H1 (cell line): Measurements from ENCODE around the gene PPP1R9A. TPM values are rescaled to one million over a fixed set of nuclear protein-coding genes. Genes with fewer than 3 reads are reported as not detected.

Experiments used
- CTCF ChIA-PET: fragments of 300-600 bp; sonication (Branson Sonifier 250); formaldehyde crosslinking; loops from one replicate; lab custom pipeline; 2021; ENCODE audit not compliant: partially characterized antibody; lab: Charles Lee
- POLR2A ChIA-PET: fragments of 300-600 bp; sonication (Branson Sonifier 250); formaldehyde crosslinking; loops from one replicate; lab custom pipeline; 2021; ENCODE audit warnings: inconsistent platforms; ENCODE audit not compliant: partially characterized antibody; lab: Charles Lee
- DNase-seq, 2 experiments: peaks; one replicate each; pipeline versions ENCODE4 v3.0.0 to v3.0.0-alpha.2; 2010 to 2022; ENCODE audit warnings: low spot score in 2 of 2, low read depth in 1 of 2, mixed read lengths in 1 of 2
- FAIRE-seq: peaks from 2 replicates; lab custom pipeline; 2011; peaks lifted over from hg19 to GRCh38; lab: Jason Lieb, UNC
- H2AFZ ChIP-seq: 2 replicates; pipeline ENCODE4 v1.8.1; 2012; ENCODE audit warnings: low read length, inconsistent platforms
- H2AK5ac ChIP-seq: 2 replicates; pipeline ENCODE4 v1.6.1; 2013; ENCODE audit warnings: low read depth, low read length
- H2BK120ac ChIP-seq: replicated peaks from 2 replicates; pipeline ENCODE3; 2013; ENCODE audit warnings: low read depth, low read length, inconsistent platforms
- H2BK12ac ChIP-seq: 2 replicates; pipeline ENCODE4 v1.6.1; 2013; ENCODE audit warnings: low read depth, low read length
- H2BK15ac ChIP-seq: 2 replicates; pipeline ENCODE4 v1.6.1; 2013; ENCODE audit warnings: low read length
- H2BK20ac ChIP-seq: 2 replicates; pipeline ENCODE4 v1.6.1; 2013; ENCODE audit warnings: low read length
- H2BK5ac ChIP-seq: 2 replicates; pipeline ENCODE4 v1.6.1; 2013; ENCODE audit warnings: low read depth, low read length
- H3K14ac ChIP-seq: 2 replicates; pipeline ENCODE4 v1.6.1; 2013; ENCODE audit warnings: inconsistent platforms; ENCODE audit not compliant: insufficient read length
- H3K18ac ChIP-seq: 2 replicates; pipeline ENCODE4 v1.6.1; 2013; ENCODE audit warnings: low read length; ENCODE audit errors: extremely low read depth
- H3K23ac ChIP-seq: 2 replicates; pipeline ENCODE4 v1.6.1; 2013; ENCODE audit warnings: inconsistent platforms; ENCODE audit not compliant: insufficient read length
- H3K23me2 ChIP-seq: 2 replicates; pipeline ENCODE4 v1.6.1; 2013; ENCODE audit warnings: low read depth, low read length
- H3K27ac ChIP-seq: 2 replicates; pipeline ENCODE4 v1.6.1; 2011; ENCODE audit warnings: low read depth, low read length, inconsistent platforms
- H3K27me3 ChIP-seq, 4 experiments: replicated peaks in 1 of 4; 1 replicate in 1 of 4; 2 replicates in 3 of 4; pipeline versions ENCODE4 v1.6.1 to v1.8.1; 2011 to 2013; ENCODE audit warnings: low read length in 3 of 4, mild to moderate bottlenecking in 3 of 4, inconsistent platforms in 2 of 4, mixed read lengths in 2 of 4, moderate library complexity in 1 of 4; ENCODE audit not compliant: control insufficient read depth in 3 of 4, insufficient read depth in 3 of 4; ENCODE audit errors: extremely low read depth in 1 of 4
- H3K36me3 ChIP-seq, 4 experiments: 2 replicates each; pipeline versions ENCODE4 v1.6.1 to v1.8.1; 2011 to 2013; ENCODE audit warnings: mild to moderate bottlenecking in 4 of 4, low read length in 3 of 4, moderate library complexity in 2 of 4, control low read depth in 1 of 4, inconsistent platforms in 1 of 4; ENCODE audit not compliant: insufficient read depth in 4 of 4, control insufficient read depth in 2 of 4
- H3K4ac ChIP-seq: replicated peaks from 2 replicates; pipeline ENCODE3; 2013; ENCODE audit warnings: low read length, low read depth, mixed read lengths, inconsistent platforms; ENCODE audit not compliant: insufficient read length
- H3K4me1 ChIP-seq, 4 experiments: replicated peaks in 1 of 4; 1 replicate in 1 of 4; 2 replicates in 3 of 4; pipeline versions ENCODE4 v1.6.1 to v1.8.1; 2011 to 2013; ENCODE audit warnings: low read length in 3 of 4, inconsistent platforms in 2 of 4, mixed read lengths in 1 of 4; ENCODE audit not compliant: insufficient read depth in 4 of 4, control insufficient read depth in 3 of 4
- H3K4me2 ChIP-seq, 2 experiments: 2 replicates each; pipeline versions ENCODE4 v1.6.1 to v1.8.1; 2011 to 2013; ENCODE audit warnings: low read depth in 2 of 2, low read length in 2 of 2, control low read depth in 1 of 2, inconsistent platforms in 1 of 2, mild to moderate bottlenecking in 1 of 2; ENCODE audit not compliant: insufficient read depth in 1 of 2
- H3K4me3 ChIP-seq, 4 experiments: fragments of 200-600, 300-600 bp in 1 of 4; sonication (generic), shearing (Covaris generic), sonication (Bioruptor Twin) in 1 of 4; 2 replicates each; pipeline versions ENCODE4 v1.5.1 to v1.8.1; 2011 to 2016; ENCODE audit warnings: low read length in 4 of 4, low read depth in 3 of 4, control low read depth in 2 of 4, inconsistent platforms in 2 of 4, mild to moderate bottlenecking in 2 of 4, mixed read lengths in 1 of 4, moderate library complexity in 1 of 4; ENCODE audit not compliant: insufficient read depth in 2 of 4; ENCODE audit errors: extremely low read depth in 1 of 4
- H3K56ac ChIP-seq: replicated peaks from 2 replicates; pipeline ENCODE3; 2013; ENCODE audit warnings: low read depth, mild to moderate bottlenecking, mixed read lengths, low read length, inconsistent platforms; ENCODE audit not compliant: insufficient read length
- H3K79me1 ChIP-seq: 2 replicates; pipeline ENCODE4 v1.6.1; 2013; ENCODE audit warnings: low read depth, low read length, control low read depth
- H3K79me2 ChIP-seq, 2 experiments: 2 replicates each; pipeline versions ENCODE4 v1.6.1 to v1.8.1; 2012 to 2013; ENCODE audit warnings: low read length in 2 of 2, mild to moderate bottlenecking in 2 of 2, inconsistent platforms in 1 of 2; ENCODE audit not compliant: insufficient read depth in 2 of 2, control insufficient read depth in 1 of 2
- H3K9ac ChIP-seq, 4 experiments: replicated peaks in 1 of 4; 1 replicate in 1 of 4; 2 replicates in 3 of 4; pipeline versions ENCODE4 v1.6.1 to v1.8.1; 2011 to 2013; ENCODE audit warnings: low read depth in 3 of 4, low read length in 3 of 4, control low read depth in 2 of 4, mild to moderate bottlenecking in 2 of 4, moderate library complexity in 2 of 4, inconsistent platforms in 1 of 4; ENCODE audit errors: extremely low read depth in 1 of 4
- H3K9me3 ChIP-seq, 2 experiments: 2 replicates each; pipeline versions ENCODE4 v1.6.1 to v1.8.1; 2012 to 2013; ENCODE audit warnings: mild to moderate bottlenecking in 2 of 2, moderate library complexity in 2 of 2, control low read depth in 1 of 2, inconsistent platforms in 1 of 2, low read depth in 1 of 2, low read length in 1 of 2, mixed read lengths in 1 of 2; ENCODE audit not compliant: insufficient read depth in 2 of 2
- H4K20me1 ChIP-seq, 2 experiments: replicated peaks in 1 of 2; 2 replicates each; pipeline versions ENCODE3 to v1.8.1; 2011 to 2013; ENCODE audit warnings: inconsistent platforms in 2 of 2, low read length in 2 of 2, mild to moderate bottlenecking in 1 of 2; ENCODE audit not compliant: insufficient read depth in 2 of 2, control insufficient read depth in 1 of 2
- H4K5ac ChIP-seq: 2 replicates; pipeline ENCODE4 v1.6.1; 2013; ENCODE audit warnings: low read length, low read depth, mixed read lengths, inconsistent platforms; ENCODE audit not compliant: insufficient read length
- H4K8ac ChIP-seq: 2 replicates; pipeline ENCODE4 v1.8.0; 2013; ENCODE audit warnings: mild to moderate bottlenecking, moderate library complexity, low read length, inconsistent platforms; ENCODE audit not compliant: insufficient read depth; ENCODE audit errors: extremely low read depth
- H4K91ac ChIP-seq: replicated peaks from 2 replicates; pipeline ENCODE3; 2013; ENCODE audit warnings: low read length, mixed read lengths, inconsistent platforms; ENCODE audit not compliant: insufficient read length
- CREB1 ChIP-seq: IDR thresholded peaks from 2 replicates; pipeline ENCODE4 v1.6.1; 2012; ENCODE audit warnings: inconsistent platforms
- FOSL1 ChIP-seq: IDR thresholded peaks from 2 replicates; pipeline ENCODE4 v1.6.1; 2011; ENCODE audit warnings: mild to moderate bottlenecking, low read depth, low read length, moderate library complexity; ENCODE audit not compliant: insufficient read depth
- GTF2F1 ChIP-seq: IDR thresholded peaks from 2 replicates; pipeline ENCODE4 v1.6.1; 2012; ENCODE audit warnings: low read depth, low read length, improper control_type of control experiment, borderline replicate concordance
- HDAC2 ChIP-seq, 2 experiments: fragments of 300-600 bp in 1 of 2; sonication (generic) in 1 of 2; IDR thresholded peaks; 2 replicates each; pipeline ENCODE4 v1.6.1; 2011 to 2012; ENCODE audit warnings: low read depth in 2 of 2, low read length in 2 of 2, mild to moderate bottlenecking in 2 of 2, moderate library complexity in 2 of 2, borderline replicate concordance in 1 of 2, inconsistent platforms in 1 of 2
- KDM5A ChIP-seq: fragments of 200-600 bp; IDR thresholded peaks from 2 replicates; pipeline ENCODE4 v1.7.1; 2012; ENCODE audit warnings: mild to moderate bottlenecking, low read length, inconsistent platforms, mixed read lengths
- NANOG ChIP-seq: IDR thresholded peaks from 2 replicates; pipeline ENCODE4 v1.6.1; 2011; ENCODE audit warnings: low read length, low read depth, mild to moderate bottlenecking, inconsistent platforms; ENCODE audit not compliant: insufficient read depth, poor library complexity, severe bottlenecking
- RBBP5 ChIP-seq: IDR thresholded peaks from 2 replicates; pipeline ENCODE4 v1.7.1; 2012; ENCODE audit warnings: low read depth, mild to moderate bottlenecking, inconsistent platforms, low read length, moderate library complexity, borderline replicate concordance
- RNF2 ChIP-seq: fragments of 200-900, 300-1000 bp; sonication (generic); IDR thresholded peaks from 2 replicates; pipeline ENCODE4 v1.7.1; 2016; ENCODE audit warnings: borderline replicate concordance, low read depth, mild to moderate bottlenecking, antibody characterized with exemption, low read length; ENCODE audit not compliant: poor library complexity, severe bottlenecking; ENCODE audit errors: missing control alignments
- SP2 ChIP-seq: IDR thresholded peaks from 2 replicates; pipeline ENCODE4 v1.6.1; 2012; ENCODE audit warnings: mild to moderate bottlenecking, low read length, inconsistent platforms
- TAF7 ChIP-seq: optimal IDR thresholded peaks from 2 replicates; pipeline ENCODE3; 2011; ENCODE audit warnings: low read depth, mild to moderate bottlenecking, inconsistent platforms, low read length, moderate library complexity, borderline replicate concordance
- WGBS, 2 experiments: shearing (Covaris generic) in 1 of 2; methylation state at CpG; one replicate each; pipeline versions ENCODE4 v1.1.6 to v1.1.7; 2013 to 2015; ENCODE audit warnings: low lambda C conversion rate in 2 of 2, mixed read lengths in 2 of 2, inconsistent platforms in 1 of 2, low coverage in 1 of 2, missing lambda C conversion rate in 1 of 2; ENCODE audit not compliant: insufficient replicate concordance in 2 of 2, insufficient coverage in 1 of 2, insufficient read length in 1 of 2; ENCODE audit errors: extremely low coverage in 1 of 2, missing lambda C conversion rate in 1 of 2; 5-methylcytosine and 5-hydroxymethylcytosine counted together
- polyA plus RNA-seq, 7 experiments: library from polyadenylated mRNA; depleted of rRNA in 3 of 7; stranded (reverse) in 5 of 7; unstranded in 2 of 7; fragments of >200 nt in 5 of 7; fragments of 200-250 nt in 2 of 7; gene quantifications; 1 replicate in 5 of 7; 2 replicates in 1 of 7; 4 replicates in 1 of 7; pipeline versions ENCODE4 v1.2.1 to v1.2.3, GENCODE V29; 2011 to 2013; ENCODE audit warnings: missing spikeins in 2 of 7, mixed read lengths in 2 of 7
- total RNA-seq: library from RNA; stranded (reverse); fragmentation: NEBNext Ultra II Directional; extraction: Animal tissue kit (Norgen Biotek cat#: 25700); gene quantifications from 2 replicates; pipeline ENCODE4 v1.2.1, GENCODE V29; 2021
- TF ChIP-seq, protein P1 (sequence below): IDR thresholded peaks from 2 replicates; pipeline ENCODE4 v1.6.1; 2012; ENCODE audit warnings: low read length, inconsistent platforms

Gene PPP1R9A
- total and polyA plus RNA-seq, 2 of the 8 experiments (the other 6 are each of a cell fraction or from before 2014, with no cell fraction given): 3.0 to 20.3 TPM

- H4K91ac ChIP-seq: no peak overlapping the region
- CTCF ChIA-PET: interaction anchor here (1.2 to 1.7 kb wide), 5 partner anchors 8 to 801 kb away, joined by 3 to 6 read pairs (median 4); no protein-coding TSS in a partner anchor
- TF ChIP-seq KDM5A (no peak), TAF7 (no peak), GTF2F1 (no peak), RBBP5 (no peak), NANOG (no peak), FOSL1 (no peak), CREB1 (no peak), RNF2 (no peak), HDAC2 (IDR thresholded peaks at IDR 0.05; ENCODE audit: borderline replicate concordance in 1 of 2, low read depth in 2 of 2, low read length in 2 of 2) (no peak), SP2 (no peak)
- TF ChIP-seq, protein P1, sequence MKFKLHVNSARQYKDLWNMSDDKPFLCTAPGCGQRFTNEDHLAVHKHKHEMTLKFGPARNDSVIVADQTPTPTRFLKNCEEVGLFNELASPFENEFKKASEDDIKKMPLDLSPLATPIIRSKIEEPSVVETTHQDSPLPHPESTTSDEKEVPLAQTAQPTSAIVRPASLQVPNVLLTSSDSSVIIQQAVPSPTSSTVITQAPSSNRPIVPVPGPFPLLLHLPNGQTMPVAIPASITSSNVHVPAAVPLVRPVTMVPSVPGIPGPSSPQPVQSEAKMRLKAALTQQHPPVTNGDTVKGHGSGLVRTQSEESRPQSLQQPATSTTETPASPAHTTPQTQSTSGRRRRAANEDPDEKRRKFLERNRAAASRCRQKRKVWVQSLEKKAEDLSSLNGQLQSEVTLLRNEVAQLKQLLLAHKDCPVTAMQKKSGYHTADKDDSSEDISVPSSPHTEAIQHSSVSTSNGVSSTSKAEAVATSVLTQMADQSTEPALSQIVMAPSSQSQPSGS: no peak
Observed at GRCh38 chr7:94888995-94889523, 18.3 kb upstream of the PPP1R9A start.

More at GRCh38 chr7:94888995-94889523, 18.3 kb upstream of the PPP1R9A start:
- DNase-seq: no peak
- Histone ChIP-seq H3K79me1 (no peaks in the 10 kb centered on the region), H2BK120ac (no peak overlapping the region), H4K5ac (no peak overlapping the region), H2AK5ac (no peak overlapping the region), H2BK12ac (no peak overlapping the region), H3K36me3 (no peaks in the 10 kb centered on the region), H3K14ac (no peak overlapping the region), H3K23ac (no peak overlapping the region), H3K4me1 (no peaks in the 10 kb centered on the region), H3K27me3 (no peaks in the 10 kb centered on the region), H3K23me2 (no peaks in the 10 kb centered on the region), H3K56ac (no peak overlapping the region), H4K8ac (no peak overlapping the region), H3K79me2 (no peaks in the 10 kb centered on the region), H2BK5ac (no peak overlapping the region), H3K9me3 (no peaks in the 10 kb centered on the region), H2BK20ac (no peak overlapping the region), H4K20me1 (no peaks in the 10 kb centered on the region), H3K9ac (no peak overlapping the region), H3K4me2 (no peak overlapping the region), H3K18ac (no peak overlapping the region), H3K27ac (no peak overlapping the region), H3K4me3 (no peak overlapping the region), H3K4ac (no peak overlapping the region), H2AFZ (no peak overlapping the region), H2BK15ac (no peak overlapping the region)
- 90% methylated on average over 2 of the region's 2 CpGs; no CpG with 5 or more reads in 1 of the 2 experiments for WGBS, 2 experiments
- FAIRE-seq: no peak
- POLR2A ChIA-PET: no interaction called here
